ENCODE results near the gene C1R. TPM values are rescaled to one million over a fixed set of nuclear protein-coding genes. Genes with fewer than 3 reads are reported as not detected.

The C1R gene
- total RNA-seq, 2 experiments from 2014 or later = 4.0 to 5.3 TPM

DNA sequence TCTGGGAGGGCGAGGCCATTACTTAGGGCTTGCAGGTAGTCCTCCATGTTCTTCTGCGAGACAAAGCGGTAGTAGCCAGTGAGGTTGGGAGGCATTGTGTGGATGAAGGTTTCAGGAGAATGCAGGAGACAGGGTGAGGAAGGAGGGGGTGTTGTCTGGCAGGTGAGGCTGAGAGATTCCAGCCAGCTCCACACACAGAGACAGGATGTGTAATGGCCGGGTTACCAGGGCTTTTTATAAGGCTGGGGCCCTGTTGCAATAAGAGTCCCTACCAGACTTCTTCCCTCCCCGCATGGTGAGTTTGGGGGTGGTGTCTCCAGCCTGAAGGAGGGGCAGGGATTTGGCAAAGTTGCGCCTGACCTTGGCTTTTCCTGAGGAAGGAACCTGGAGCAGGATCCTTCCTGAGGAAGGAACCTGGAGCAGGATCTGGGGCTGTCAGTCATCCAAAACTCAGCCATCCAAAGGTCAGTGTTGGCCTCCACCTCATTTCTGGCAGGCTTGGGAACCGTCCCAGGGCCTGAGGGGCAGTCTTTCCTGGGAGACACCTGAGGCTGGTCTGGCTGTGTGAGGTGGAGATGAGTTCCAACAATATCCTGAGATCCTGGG lies 36.5 kb upstream of the C1R start, which contains the start of gene RBP5:
RBP5 (minus strand) TSS at position 209 of the 606 bp plus-strand sequence; CDS start at position 95, 114 bp downstream.
- H3K27me3 Mint-ChIP-seq = no peaks in the 10 kb centered on the region
- ATAC-seq (no peak), DNase-seq (no peak)
- CTCF ChIA-PET = interaction anchor here (1.0 to 1.2 kb wide), 2 partner anchors 16 to 17 kb away, joined by 4 read pairs; no protein-coding TSS in a partner anchor
- peaks cover 12% of the 10 kb centered on the region for H3K36me3 Mint-ChIP-seq
- peaks cover 38% of the 10 kb centered on the region for H3K4me1 Mint-ChIP-seq
- peak within 1 kb of the TSS; percentile 87 for H3K27ac Mint-ChIP-seq
- H3K4me3 Mint-ChIP-seq = peak within 1 kb of the TSS; percentile 95
- no peaks in the 10 kb centered on the region for H3K9me3 Mint-ChIP-seq (ENCODE audit: low read depth)

GRCh38 chr12:7127916-7128626 lies 35.8 kb upstream of the C1R start:
- peaks cover 36% of the 10 kb centered on the region for H3K4me1 Mint-ChIP-seq
- DNase-seq = no peak
- no peaks in the 10 kb centered on the region for H3K27me3 Mint-ChIP-seq
- H3K4me3 Mint-ChIP-seq = peak overlapping the region; percentile 95
- H3K27ac Mint-ChIP-seq = no peak overlapping the region
- no peaks in the 10 kb centered on the region for H3K9me3 Mint-ChIP-seq (ENCODE audit: low read depth)
- peaks cover 7% of the 10 kb centered on the region for H3K36me3 Mint-ChIP-seq
- no peak for ATAC-seq
- CTCF ChIA-PET = interaction anchor here (1.2 kb wide), 1 partner anchor 15 kb away, joined by 4 read pairs; no protein-coding TSS in a partner anchor

DNA sequence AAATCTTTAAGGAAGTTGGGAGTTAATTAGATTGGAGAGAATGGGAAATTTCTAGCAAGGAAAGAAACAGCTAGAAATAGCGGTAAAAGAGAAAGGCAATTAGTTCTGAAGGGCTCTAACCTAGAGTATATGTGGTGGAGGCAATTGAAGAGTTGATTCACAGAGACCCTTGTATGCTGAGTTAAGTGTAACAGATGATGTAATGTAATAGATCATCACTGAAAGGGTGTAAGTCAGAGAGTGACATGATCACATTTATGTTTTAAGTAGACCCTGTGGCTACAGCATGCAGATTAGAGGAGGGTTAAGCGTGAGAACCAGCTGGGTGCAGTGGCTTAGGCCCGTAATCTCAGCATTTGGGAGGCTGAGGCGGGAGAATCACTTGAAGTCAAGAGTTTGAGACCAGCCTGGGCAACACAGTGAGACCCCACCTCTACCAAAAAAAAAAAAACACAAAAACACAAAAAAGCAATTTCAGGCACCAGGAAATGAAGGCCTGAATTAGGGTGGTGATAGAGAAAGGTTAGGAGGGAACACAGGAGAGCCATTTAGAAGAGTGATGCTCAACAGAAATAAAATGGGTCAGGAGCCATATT lies 33.5 kb upstream of the C1R start:
- Mint-ChIP-seq H3K4me1 (peaks cover 14% of the 10 kb centered on the region), H3K27me3 (no peaks in the 10 kb centered on the region), H3K36me3 (no peaks in the 10 kb centered on the region), H3K27ac (no peak overlapping the region), H3K4me3 (no peak overlapping the region), H3K9me3 (ENCODE audit: low read depth) (no peaks in the 10 kb centered on the region)
- no peak for ATAC-seq
- CTCF ChIA-PET = interaction anchor here (0.9 to 2.1 kb wide), 4 partner anchors 12 to 20 kb away, joined by 3 to 10 read pairs (median 4); no protein-coding TSS in a partner anchor
- no peak for DNase-seq

GRCh38 chr12:7123806-7124522 lies 31.7 kb upstream of the C1R start:
- H3K4me1 Mint-ChIP-seq = peaks cover 5% of the 10 kb centered on the region
- no peak for DNase-seq
- H3K36me3 Mint-ChIP-seq = no peaks in the 10 kb centered on the region
- ATAC-seq = no peak
- no peak overlapping the region for H3K4me3 Mint-ChIP-seq
- CTCF ChIA-PET = interaction anchor here (1.3 to 2.1 kb wide), 4 partner anchors 11 to 149 kb away, joined by 3 to 10 read pairs (median 5); no protein-coding TSS in a partner anchor
- H3K27ac Mint-ChIP-seq = no peak overlapping the region
- no peaks in the 10 kb centered on the region for H3K27me3 Mint-ChIP-seq
- no peaks in the 10 kb centered on the region for H3K9me3 Mint-ChIP-seq (ENCODE audit: low read depth)

DNA sequence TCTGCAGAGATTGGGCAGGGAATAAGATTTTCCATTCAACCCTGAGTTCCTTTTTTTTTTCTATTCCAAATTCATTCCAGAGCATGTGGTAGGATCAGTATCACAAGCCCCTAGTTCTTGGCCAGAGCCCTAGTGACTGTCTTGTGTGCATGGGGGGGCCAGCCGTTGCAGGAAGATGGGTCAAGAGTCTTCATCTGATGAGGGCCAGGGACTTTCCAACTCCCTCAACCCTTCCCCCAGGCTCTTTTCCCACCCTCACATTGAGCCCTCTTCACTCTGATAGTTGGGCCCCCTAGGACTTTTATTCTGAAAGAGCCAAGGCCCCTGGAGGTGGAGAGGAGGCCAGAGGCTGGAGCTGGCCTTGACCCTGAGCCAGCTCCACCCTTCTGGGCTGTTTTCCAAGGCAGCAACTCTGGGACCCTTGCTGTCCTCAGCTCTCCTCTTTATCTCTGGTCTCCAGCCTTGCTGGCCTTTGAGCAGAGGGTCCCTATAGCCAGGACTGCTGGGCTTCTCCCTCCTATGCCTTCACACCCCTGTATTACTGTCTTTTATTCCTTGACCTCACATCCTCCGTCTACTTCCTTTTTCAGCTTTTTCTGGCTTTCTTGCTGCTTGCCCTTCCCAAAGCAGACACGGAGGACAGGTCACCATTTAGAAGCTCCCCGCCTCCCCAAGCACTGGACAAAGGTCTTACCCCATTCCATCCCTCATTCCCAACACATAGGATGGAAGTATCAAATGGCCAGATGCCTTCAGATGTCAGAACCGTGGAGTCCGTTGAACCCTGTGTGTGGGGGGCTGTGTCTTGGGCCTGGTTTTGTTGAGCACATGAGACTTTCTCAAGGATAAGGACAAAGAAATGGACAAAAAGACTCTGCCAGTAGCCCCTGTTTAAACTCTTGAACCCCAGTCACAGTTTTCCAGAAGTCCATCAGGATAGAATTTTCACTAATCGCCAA lies 30.8 kb upstream of the C1R start:
- Mint-ChIP-seq H3K4me1 (peaks cover 3% of the 10 kb centered on the region), H3K27me3 (no peaks in the 10 kb centered on the region), H3K27ac (no peak overlapping the region), H3K9me3 (ENCODE audit: low read depth) (no peaks in the 10 kb centered on the region), H3K36me3 (no peaks in the 10 kb centered on the region), H3K4me3 (no peak overlapping the region)
- CTCF ChIA-PET = interaction anchor here (1.3 to 1.6 kb wide), 3 partner anchors 13 to 148 kb away, joined by 3 to 7 read pairs (median 3); no protein-coding TSS in a partner anchor
- no peak for ATAC-seq
- DNase-seq = no peak

GRCh38 chr12:7121324-7121723 lies 29.1 kb upstream of the C1R start:
- CTCF ChIA-PET = interaction anchor here (1.8 kb wide), 1 partner anchor 19 kb away, joined by 3 read pairs; no protein-coding TSS in a partner anchor
- DNase-seq (no peak), ATAC-seq (no peak)
- Mint-ChIP-seq H3K27me3 (no peaks in the 10 kb centered on the region), H3K4me3 (no peak overlapping the region), H3K36me3 (peaks cover under 1% of the 10 kb centered on the region), H3K4me1 (no peaks in the 10 kb centered on the region), H3K27ac (no peak overlapping the region), H3K9me3 (ENCODE audit: low read depth) (no peaks in the 10 kb centered on the region)

- H3K36me3 Mint-ChIP-seq = peaks cover 6% of the 10 kb centered on the region
- no peaks in the 10 kb centered on the region for H3K9me3 Mint-ChIP-seq (ENCODE audit: low read depth)
- no peak for DNase-seq
- CTCF ChIA-PET = interaction anchor here (1.8 to 2.3 kb wide), 2 partner anchors 12 to 21 kb away, joined by 3 to 13 read pairs; partner anchors contain the start of gene C1RL
- H3K4me1 Mint-ChIP-seq = no peaks in the 10 kb centered on the region
- no peak overlapping the region for H3K27ac Mint-ChIP-seq
- ATAC-seq = no peak
- no peak overlapping the region for H3K4me3 Mint-ChIP-seq
- H3K27me3 Mint-ChIP-seq = no peaks in the 10 kb centered on the region
Observed at GRCh38 chr12:7120166-7120565, 27.9 kb upstream of the C1R start.

GRCh38 chr12:7118881-7119280 lies 26.6 kb upstream of the C1R start:
- ATAC-seq (no peak), DNase-seq (no peak)
- no peak overlapping the region for H3K4me3 Mint-ChIP-seq
- peaks cover 8% of the 10 kb centered on the region for H3K36me3 Mint-ChIP-seq
- H3K27ac Mint-ChIP-seq = no peak overlapping the region
- CTCF ChIA-PET = interaction anchor here (2.3 kb wide), 1 partner anchor 11 kb away, joined by 13 read pairs; the partner anchor contains the start of gene C1RL
- no peaks in the 10 kb centered on the region for H3K9me3 Mint-ChIP-seq (ENCODE audit: low read depth)
- peaks cover 2% of the 10 kb centered on the region for H3K4me1 Mint-ChIP-seq
- no peaks in the 10 kb centered on the region for H3K27me3 Mint-ChIP-seq

GRCh38 chr12:7117670-7118069 lies 25.4 kb upstream of the C1R start:
- CTCF ChIA-PET = interaction anchor here (1.3 to 2.3 kb wide), 2 partner anchors 9 to 173 kb away, joined by 4 to 13 read pairs; partner anchors contain the start of gene C1RL
- no peak overlapping the region for H3K27ac Mint-ChIP-seq

GRCh38 chr12:7116916-7117315 lies 24.7 kb upstream of the C1R start:
- peaks cover 11% of the 10 kb centered on the region for H3K4me1 Mint-ChIP-seq
- no peaks in the 10 kb centered on the region for H3K27me3 Mint-ChIP-seq
- ATAC-seq (no peak), DNase-seq (no peak)
- no peak overlapping the region for H3K4me3 Mint-ChIP-seq
- no peaks in the 10 kb centered on the region for H3K9me3 Mint-ChIP-seq (ENCODE audit: low read depth)
- H3K27ac Mint-ChIP-seq = no peak overlapping the region
- CTCF ChIA-PET = interaction anchor here (1.3 kb wide), 1 partner anchor 172 kb away, joined by 4 read pairs; no protein-coding TSS in a partner anchor
- peaks cover 8% of the 10 kb centered on the region for H3K36me3 Mint-ChIP-seq

More at GRCh38 chr12:7117670-7118069, 25.4 kb upstream of the C1R start:
- Mint-ChIP-seq H3K4me1 (peaks cover 9% of the 10 kb centered on the region), H3K27me3 (no peaks in the 10 kb centered on the region), H3K9me3 (ENCODE audit: low read depth) (no peaks in the 10 kb centered on the region), H3K36me3 (peaks cover 8% of the 10 kb centered on the region), H3K4me3 (no peak overlapping the region)
- ATAC-seq (no peak), DNase-seq (no peak)

- H3K9me3 Mint-ChIP-seq (ENCODE audit: low read depth) = no peaks in the 10 kb centered on the region
- peaks cover 8% of the 10 kb centered on the region for H3K36me3 Mint-ChIP-seq
- CTCF ChIA-PET = interaction anchor here (1.2 to 1.3 kb wide), 2 partner anchors 23 to 171 kb away, joined by 3 to 4 read pairs; no protein-coding TSS in a partner anchor
- no peak overlapping the region for H3K27ac Mint-ChIP-seq
- H3K4me1 Mint-ChIP-seq = peaks cover 14% of the 10 kb centered on the region
- ATAC-seq (no peak), DNase-seq (no peak)
- H3K4me3 Mint-ChIP-seq = no peak overlapping the region
- no peaks in the 10 kb centered on the region for H3K27me3 Mint-ChIP-seq
Observed at GRCh38 chr12:7116196-7116595, 24.0 kb upstream of the C1R start.

- H3K4me3 Mint-ChIP-seq = no peak overlapping the region
- CTCF ChIA-PET = interaction anchor here (2.5 kb wide), 1 partner anchor 10 kb away, joined by 10 read pairs; no protein-coding TSS in a partner anchor
- no peaks in the 10 kb centered on the region for H3K27me3 Mint-ChIP-seq
- DNase-seq = no peak
- no peak overlapping the region for H3K27ac Mint-ChIP-seq
- H3K9me3 Mint-ChIP-seq (ENCODE audit: low read depth) = no peaks in the 10 kb centered on the region
- H3K36me3 Mint-ChIP-seq = peaks cover 8% of the 10 kb centered on the region
- ATAC-seq = no peak
- H3K4me1 Mint-ChIP-seq = peaks cover 26% of the 10 kb centered on the region
Observed at GRCh38 chr12:7114851-7115250, 22.6 kb upstream of the C1R start.
